HG02623 (cell line): ENCODE data around the gene SMAD3.
"Not testable (repeated sequence)": the region's sequence is repeated elsewhere in the genome, so short reads cannot be mapped to it uniquely, and the experiment has no call there.

Experiments
- ATAC-seq: cut with Tn5 transposase; IDR thresholded peaks from one replicate; pipeline ENCODE4 v1.9.1; 2021; ENCODE audit warnings: moderate library complexity; ENCODE audit not compliant: unreplicated experiment

The SMAD3 gene

DNA sequence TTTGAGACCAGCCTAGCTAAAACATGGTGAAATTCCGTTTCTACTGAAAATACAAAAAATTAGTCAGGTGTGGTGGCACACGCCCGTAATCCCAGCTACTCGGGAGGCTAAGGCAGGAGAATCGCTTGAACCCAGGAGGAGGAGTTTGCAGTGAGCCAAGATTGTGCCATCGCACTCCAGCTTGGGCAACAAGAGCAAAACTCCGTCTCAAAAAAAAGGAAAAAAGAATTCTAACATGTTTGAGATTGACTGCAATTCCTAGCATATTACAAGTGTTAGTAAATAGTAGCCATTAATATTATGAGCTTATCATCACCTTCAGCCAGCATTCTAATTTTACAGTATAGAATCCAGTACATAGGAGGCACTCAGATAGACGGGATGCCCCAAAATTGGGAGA lies 57.9 kb downstream of the SMAD3 start:
- not testable (repeated sequence) for ATAC-seq

DNA sequence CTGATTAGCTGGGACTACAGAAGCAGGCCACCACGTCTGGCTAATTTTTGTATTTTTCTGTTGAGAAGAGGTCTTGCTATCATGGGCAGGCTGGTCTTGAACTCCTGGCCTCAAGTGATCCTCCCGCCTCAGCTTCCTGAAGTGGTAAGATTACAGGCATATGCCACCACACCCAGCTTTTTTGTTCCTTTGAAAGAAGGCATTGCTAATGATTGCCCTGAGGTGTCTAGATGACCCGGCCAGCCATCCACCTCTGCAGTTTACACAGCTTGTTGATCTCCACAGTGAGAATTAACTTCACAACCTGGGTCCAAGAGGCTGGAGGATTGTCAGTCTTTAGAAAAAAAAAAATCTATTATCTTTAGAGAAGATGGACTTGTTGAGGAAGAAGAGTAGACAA lies 58.7 kb downstream of the SMAD3 start:
- ATAC-seq, result no peak

DNA sequence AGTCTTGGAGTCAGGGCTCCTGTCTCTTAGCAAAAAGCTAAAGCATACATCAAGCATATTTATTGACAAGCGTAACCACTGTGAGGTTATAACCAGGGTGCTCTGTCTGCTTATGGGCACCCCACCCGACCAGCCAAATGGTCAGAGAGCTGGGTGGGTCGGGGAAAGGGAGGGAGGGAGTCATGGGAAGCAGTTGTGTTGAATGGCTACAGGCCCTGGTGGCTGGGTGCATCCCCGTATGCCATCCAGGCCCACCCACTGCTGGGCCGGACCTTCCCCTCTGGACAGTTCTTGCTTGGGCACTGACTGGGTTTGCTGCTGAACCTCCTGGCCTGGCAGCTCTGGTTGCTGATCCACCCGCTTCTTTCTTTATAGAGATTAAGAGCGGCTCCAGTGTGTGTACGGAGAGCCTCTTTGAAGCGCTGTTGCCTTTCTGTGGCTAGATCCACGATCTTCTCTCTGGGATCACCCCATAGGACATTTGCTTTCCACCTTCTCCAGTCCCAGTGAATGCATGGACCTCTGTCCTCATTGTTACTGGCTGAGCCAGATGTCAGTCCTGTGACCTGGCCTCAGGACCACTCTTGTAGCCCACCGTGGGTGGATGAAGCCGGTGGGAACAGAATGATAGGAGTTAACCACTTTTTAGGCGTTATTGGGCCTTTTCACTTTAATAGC lies 59.6 kb downstream of the SMAD3 start:
- no peak for ATAC-seq

DNA sequence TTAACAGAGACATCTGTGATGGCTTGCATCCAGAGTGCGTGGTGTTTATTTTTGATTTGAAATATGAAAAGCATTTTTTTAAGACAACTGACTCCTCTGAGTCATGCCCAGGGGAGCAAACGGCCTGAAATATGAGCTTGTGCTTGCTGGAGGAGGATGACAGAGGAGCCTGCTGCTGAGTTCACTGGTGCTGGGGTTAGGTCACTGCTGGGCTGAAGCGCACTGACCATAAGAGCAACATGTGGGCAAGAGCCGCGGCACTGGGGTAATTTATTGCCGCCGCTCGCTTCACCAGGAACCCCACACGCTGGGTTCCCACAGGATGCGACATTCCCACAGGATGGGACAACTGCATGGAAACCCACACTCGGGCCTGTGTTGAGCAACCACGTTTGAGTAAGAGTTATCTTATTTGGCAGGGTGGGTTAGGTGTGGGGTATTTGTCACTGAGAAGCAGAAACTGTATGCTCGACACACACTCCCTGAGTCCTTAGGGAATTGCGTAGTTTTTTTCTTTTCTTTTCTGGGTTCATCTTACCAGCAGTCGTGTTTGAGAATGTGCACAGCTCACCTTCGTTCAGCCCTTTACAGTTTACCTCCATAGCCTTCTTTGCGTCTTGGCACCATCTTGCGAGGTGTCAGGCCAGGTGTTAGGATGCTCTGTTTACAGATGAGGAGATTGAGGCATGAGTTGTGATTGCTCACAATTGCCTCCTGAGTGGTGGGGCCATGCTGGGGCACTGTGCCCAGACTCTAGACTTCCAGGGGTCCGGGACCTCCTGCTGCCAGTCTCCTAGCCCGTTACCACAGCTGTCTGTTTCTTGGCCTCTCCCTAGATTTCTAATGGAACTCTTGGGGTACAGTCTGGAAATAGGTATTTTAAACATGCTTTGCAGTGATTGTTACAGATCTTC lies 60.4 kb downstream of the SMAD3 start:
- ATAC-seq, result no peak

DNA sequence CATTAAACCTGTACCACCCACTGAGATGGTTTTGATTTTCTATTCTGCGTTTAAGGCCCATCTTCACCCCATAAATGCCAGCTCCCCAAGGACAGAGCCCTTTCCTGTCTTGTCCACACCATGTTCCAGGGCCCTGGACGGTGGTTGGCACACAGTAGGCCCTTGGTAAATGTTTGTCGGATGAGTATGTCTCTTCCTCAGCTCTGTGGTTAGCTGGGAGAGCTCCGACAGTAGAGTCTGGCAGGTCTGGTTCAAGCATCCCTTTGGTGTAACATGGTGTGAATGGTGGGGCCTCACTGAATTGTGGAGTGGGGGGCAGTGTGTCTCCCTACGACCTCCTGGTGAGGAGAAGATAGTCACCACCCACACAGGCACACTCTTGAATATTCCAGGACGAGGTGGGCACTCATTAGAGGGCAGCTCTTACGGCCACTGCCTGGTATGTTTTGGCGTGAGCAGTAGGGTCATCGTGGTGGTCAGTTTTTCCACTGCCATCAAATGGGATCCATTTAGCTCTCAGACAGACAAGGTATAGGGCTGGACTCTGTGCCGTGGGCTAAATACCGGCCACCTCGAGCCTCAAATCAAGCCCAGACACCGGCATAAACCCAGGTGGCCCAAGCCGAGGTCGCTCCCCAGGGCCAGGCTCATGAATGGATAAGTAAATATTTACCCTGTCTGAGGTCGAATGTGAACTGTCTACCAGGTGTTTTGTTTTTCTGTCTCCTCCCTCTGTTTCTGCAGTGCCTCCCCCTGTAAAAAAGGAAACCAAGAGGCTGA lies 61.3 kb downstream of the SMAD3 start:
- ATAC-seq, result no peak

GRCh38 chr15:67127331-67127664 lies 61.9 kb downstream of the SMAD3 start:
- ATAC-seq, result no peak

GRCh38 chr15:67127965-67128364 lies 62.6 kb downstream of the SMAD3 start:
- ATAC-seq, result no peak

GRCh38 chr15:67130166-67130565 lies 64.8 kb downstream of the SMAD3 start:
- no peak for ATAC-seq

- no peak for ATAC-seq
Observed at GRCh38 chr15:67130673-67131601, 65.5 kb downstream of the SMAD3 start.

DNA sequence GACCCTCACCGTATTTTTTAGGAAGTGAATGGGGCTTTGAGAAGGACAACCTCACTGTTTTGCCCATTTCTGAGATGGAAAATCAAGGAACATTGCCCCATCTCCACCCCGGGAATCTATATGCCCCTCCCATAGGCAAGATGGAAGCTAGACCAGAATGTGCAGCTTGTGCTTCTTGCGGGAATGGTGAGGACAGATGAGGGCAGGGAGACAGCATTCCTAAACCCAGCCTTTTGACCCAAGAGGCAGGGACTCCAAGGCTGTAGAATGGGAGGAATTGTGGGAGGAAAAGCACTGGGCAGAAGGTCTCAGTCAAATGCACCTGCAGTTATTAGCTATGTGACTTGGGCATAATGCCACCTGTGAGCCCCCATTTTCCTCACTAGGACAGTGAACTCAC lies 66.9 kb downstream of the SMAD3 start:
- no peak for ATAC-seq

DNA sequence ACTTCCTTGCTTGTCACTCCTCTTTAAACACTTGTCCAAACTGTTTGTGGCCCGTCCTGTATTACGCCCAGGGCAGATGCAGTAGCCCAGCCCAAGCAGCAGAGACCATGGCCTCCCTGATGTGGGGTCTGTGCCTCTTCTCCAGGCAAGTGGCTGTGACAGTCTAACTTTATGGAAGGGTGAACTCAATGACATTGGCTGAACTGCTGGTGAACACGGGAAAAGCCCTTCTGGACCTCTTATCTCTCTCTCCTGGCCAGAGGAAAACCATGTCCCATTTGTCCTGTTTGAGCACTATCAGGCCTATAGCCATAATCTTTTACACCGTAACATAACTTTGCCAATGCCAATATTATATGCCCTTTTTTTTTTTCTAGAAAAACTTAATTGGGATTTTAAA lies 67.6 kb downstream of the SMAD3 start:
- no peak for ATAC-seq

DNA sequence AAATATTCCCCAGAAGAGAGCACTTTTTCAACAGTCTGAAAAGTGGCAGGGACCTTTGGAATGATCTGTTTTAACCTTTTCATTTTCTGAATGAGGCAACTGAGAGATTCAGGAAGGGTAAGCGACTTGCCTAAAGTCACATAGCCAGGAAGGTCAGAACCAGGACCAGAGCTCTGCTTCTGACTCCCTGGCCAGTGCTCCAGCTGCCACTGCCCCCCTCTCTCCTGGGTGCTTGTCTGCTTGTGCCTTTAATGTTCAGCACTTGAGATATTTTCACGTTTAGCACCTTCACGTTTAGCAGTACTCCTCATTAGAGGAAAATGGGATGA lies 68.3 kb downstream of the SMAD3 start:
- no peak for ATAC-seq

DNA sequence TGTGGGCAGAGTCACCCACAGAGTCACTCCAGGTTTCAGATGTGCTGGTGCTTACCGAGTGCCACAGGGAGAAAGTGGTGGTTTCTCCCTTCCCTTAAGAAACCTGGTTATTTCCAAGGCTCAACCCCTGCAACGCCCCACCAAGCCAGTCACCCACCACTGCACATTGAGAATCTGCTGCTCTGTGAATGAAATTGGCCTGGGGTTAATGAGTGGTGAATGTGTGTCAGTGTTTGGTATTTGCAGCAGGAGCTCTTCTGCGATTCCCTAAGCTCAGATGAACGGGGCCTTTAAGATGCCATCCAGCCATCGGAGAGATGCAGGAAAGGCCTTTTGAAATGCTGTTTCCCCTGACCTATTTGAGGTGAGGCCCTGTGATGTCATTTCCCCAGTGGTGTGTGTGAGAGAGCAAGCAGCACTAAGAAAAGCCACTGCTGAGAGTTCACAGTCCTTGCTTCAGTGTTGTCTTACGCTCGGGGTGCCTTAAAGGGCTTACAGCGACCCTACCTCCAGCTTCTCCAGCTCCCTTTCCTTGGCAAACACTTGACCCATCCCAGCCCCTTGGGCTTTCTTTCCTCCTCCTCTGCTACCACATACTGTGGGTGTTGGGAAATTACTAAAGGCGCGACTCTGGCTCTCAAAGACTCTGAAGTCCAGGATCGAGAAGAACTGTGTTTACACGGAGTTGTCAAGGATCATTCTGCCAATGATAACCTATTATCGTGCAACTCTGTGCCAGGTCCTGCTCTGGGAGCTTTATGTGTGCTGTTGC lies 68.9 kb downstream of the SMAD3 start:
- ATAC-seq, result peak; percentile 63

DNA sequence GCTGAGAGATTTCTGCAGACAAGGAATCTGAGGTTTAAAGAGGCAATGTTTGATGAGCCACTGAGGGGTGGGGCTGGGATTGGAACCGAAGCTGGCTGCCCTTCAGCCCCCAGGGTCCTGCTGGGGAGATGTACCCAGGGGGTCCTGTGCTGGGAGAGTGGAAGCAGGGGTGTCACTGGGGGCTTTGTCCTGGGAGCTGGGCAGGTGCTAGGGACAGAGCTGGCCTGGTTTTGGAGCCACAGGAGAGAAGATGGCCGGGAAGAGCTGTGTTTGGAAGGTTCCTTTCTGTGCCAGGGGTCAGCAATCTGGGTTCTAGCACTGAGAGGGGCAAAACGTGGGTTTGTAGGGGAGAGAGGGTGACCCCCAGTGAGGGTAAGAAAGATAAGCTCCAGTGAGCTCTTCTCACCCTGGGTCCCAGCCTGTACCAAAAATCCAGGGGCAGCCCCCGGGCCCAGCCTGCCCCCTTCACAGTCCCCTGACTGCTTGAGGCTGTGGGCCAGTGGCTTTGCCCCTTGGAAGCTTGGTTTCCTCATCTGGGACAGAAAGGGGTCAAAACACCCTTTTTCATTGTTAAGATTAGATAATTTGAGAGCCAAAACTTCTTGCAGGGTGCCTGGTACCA lies 69.6 kb downstream of the SMAD3 start:
- ATAC-seq, result no peak

GRCh38 chr15:67135494-67135893 lies 70.1 kb downstream of the SMAD3 start:
- ATAC-seq, result no peak

DNA sequence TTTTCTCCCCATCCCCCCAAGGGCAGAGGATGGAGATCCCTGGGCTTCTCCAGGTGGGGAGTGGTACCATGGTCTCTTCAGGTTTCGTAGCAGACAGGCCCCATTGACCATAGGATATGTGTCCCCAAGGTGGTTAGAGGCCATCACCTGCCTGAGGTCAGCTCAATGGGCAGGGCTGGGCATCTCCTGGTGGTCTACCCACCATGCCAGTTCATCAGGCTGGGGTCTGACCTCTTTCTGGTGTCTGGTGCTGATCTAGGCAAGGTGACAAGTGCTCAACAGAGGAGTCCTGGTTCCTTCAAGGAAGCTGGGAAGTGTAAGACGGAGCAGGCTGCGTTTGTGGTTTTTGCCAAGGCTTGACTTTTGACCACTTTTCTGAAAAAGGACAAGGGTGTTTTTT lies 71.4 kb downstream of the SMAD3 start:
- ATAC-seq, result no peak

DNA sequence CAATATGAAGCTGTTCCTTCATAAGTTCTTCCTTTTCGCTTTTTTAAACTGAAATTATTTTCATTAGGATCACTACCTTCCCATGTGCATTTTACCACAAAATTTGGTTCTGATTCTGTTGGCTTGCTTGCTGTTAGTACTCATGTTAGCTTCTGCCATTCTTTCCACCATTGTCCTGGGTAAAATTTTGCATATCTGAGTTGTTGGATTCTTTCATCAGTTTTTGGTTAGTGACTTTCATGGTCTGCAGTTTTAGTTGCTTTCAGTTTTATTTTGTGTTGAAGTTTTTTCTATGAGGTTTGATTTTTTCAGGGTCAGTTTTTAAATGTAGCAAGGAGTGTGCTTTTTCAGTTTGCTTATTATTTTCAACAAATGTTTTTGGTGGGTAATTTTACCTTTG lies 71.9 kb downstream of the SMAD3 start:
- no peak for ATAC-seq

- ATAC-seq, result no peak
Observed at GRCh38 chr15:67137951-67138848, 72.8 kb downstream of the SMAD3 start.
